Natural killer cell treated with Interleukin-12 subunit alpha and Interleukin-12 subunit beta and Interleukin-15 and Interleukin-18, amount 100 ng/mL, for 72 hours (primary cell): ENCODE data around the gene GPD1. TPM values are rescaled to one million over a fixed set of nuclear protein-coding genes. Genes with fewer than 3 reads are reported as not detected.

Experiments
- ATAC-seq, 2 donors: fragments of 150-1000 bp; cut with Tn5 transposase in 1 of 2; sonication (Bioruptor Pico), chemical (Tn5 transposase) in 1 of 2; 2 replicates each; pipeline ENCODE4 v1.10.0; 2021
- DNase-seq: peaks from one replicate; pipeline ENCODE4 v3.0.0; 2022; ENCODE audit warnings: low spot score
- H3K27ac Mint-ChIP-seq, 2 donors: 1 replicate in 1 of 2; 2 replicates in 1 of 2; pipeline ENCODE4 v1.8.0; 2022; ENCODE audit warnings: mixed read lengths in 2 of 2, mild to moderate bottlenecking in 1 of 2, moderate library complexity in 1 of 2
- H3K27me3 Mint-ChIP-seq, 2 donors: 1 replicate in 1 of 2; 2 replicates in 1 of 2; pipeline ENCODE4 v1.8.0; 2022; ENCODE audit warnings: mixed read lengths in 2 of 2
- H3K36me3 Mint-ChIP-seq: one replicate; pipeline ENCODE4 v1.8.0; 2022; ENCODE audit warnings: mixed read lengths
- H3K4me1 Mint-ChIP-seq, 2 donors: 1 replicate in 1 of 2; 2 replicates in 1 of 2; pipeline ENCODE4 v1.8.0; 2022; ENCODE audit warnings: low read depth in 2 of 2, mixed read lengths in 2 of 2, mild to moderate bottlenecking in 1 of 2
- H3K4me3 Mint-ChIP-seq: one replicate; pipeline ENCODE4 v1.8.0; 2022; ENCODE audit warnings: mixed read lengths
- H3K9me3 Mint-ChIP-seq: 2 replicates; pipeline ENCODE4 v1.8.0; 2022; ENCODE audit warnings: mixed read lengths
- total RNA-seq, 2 donors: library from RNA; stranded (reverse); gene quantifications; one replicate each; pipeline ENCODE4 v1.2.3, GENCODE V29; 2022

Gene GPD1
- total RNA-seq, 2 donors from 2014 or later: 0.36 TPM

DNA sequence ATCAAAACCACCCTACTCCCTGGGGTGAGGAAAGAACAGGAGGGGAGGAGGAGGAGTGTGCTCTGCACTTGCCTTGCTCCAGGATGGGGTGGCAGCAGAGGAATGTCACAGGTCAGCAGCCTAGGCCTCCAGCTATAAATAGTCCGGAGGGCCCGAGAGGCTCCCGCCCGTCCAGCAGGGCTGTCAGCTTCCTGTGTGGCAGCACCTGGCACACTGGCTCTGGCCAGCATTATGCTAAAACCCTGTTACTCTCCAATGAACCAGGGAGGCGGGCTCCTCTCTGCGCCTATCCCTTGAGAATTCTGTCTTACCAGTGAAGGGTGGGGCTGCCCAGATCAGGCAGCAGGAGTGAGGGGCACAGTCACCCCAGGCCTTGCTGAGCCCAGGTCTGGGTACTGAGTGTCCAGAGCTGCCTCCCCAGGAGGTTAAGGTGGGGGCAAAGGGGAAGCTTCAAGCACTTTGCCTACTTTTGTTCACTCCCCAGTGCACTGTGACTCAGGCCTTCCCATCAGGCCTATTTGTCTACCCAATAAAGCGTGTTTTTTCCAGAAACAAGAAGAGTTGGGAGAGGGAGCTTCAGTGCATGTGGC is 7.0 kb downstream of the GPD1 start:
- Mint-ChIP-seq H3K9me3 (no peaks in the 10 kb centered on the region), H3K4me1 (peaks cover 16 to 19% of the 10 kb centered on the region in 2 donors), H3K27me3 (no peaks in the 10 kb centered on the region), H3K27ac (peak overlapping the region; percentile 89 to 92), H3K36me3 (peaks cover 4% of the 10 kb centered on the region), H3K4me3 (peak overlapping the region; percentile 98)
- ATAC-seq (no peak), DNase-seq (no peak)

DNA sequence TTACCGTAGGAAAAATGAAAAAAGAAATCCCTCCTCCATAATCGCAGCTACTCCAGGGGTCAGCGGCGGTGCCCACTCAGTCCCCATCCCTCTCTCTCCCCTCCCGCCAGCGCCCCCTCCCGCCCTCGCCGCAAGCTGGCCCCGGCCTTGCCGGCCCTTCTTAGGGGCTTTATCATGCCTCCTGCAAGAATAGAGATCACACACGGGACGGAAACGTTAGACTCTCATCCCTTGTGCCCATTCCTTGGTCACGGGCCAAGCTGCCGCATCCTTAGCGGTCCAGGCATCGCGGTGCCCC is 7.5 kb downstream of the GPD1 start:
- ATAC-seq (no peak), DNase-seq (no peak)
- Mint-ChIP-seq H3K27me3 (no peaks in the 10 kb centered on the region), H3K4me1 (peaks cover 18 to 20% of the 10 kb centered on the region in 2 donors), H3K27ac (peak overlapping the region; percentile 89 to 92), H3K9me3 (no peaks in the 10 kb centered on the region), H3K4me3 (peak overlapping the region; percentile 98), H3K36me3 (peaks cover 5% of the 10 kb centered on the region)

DNA sequence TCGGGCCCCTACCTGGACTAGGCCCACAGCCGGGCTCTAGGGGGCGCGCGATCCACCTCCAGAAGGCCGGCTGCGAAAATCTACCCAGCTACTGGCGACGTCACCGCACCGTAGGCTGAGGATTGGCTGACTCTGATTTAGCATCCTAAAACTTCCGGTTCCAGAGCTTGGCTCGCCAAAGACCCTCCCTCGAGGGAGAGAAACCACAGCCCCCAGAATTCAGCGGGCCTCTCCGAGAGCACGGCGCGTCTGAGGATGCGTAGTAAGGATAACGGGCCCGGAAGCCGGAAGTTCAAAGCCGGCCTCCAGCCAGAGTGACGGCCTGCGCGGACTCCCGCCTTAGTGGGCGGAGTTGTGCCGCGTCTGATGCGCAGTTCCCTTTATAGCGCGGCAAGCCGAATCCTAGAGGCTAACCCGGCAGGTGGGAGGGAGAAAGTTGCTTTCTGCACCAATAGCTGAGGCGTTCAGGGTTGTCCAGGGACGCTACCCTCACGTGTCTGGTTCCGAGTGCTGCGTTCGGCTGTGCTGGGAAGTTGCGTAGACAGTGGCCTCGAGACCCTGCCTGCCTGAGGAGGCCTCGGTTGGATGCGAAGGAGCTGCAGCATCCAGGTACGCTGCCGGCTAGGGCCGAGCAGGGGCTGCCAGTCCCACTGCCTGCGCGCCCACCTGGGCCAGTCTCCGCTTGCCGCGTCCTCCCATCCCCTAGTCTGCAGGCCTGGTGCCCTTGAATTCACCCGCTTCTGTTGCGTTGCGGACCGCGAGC is 8.1 kb downstream of the GPD1 start, which contains the start of gene COX14:
Gene COX14, plus strand, starts transcription at position 544 of the 763 bp plus-strand sequence. CDS start 7,808 bp downstream, outside the sequence.
- peak; percentile 93 to 94 for ATAC-seq
- Mint-ChIP-seq H3K9me3 (no peaks in the 10 kb centered on the region), H3K4me3 (peak within 1 kb of the TSS; percentile 98), H3K4me1 (peaks cover 18 to 20% of the 10 kb centered on the region in 2 donors), H3K36me3 (peaks cover 5% of the 10 kb centered on the region), H3K27ac (peak within 1 kb of the TSS; percentile 89 to 92), H3K27me3 (no peaks in the 10 kb centered on the region)
- peak; percentile 98 for DNase-seq

DNA sequence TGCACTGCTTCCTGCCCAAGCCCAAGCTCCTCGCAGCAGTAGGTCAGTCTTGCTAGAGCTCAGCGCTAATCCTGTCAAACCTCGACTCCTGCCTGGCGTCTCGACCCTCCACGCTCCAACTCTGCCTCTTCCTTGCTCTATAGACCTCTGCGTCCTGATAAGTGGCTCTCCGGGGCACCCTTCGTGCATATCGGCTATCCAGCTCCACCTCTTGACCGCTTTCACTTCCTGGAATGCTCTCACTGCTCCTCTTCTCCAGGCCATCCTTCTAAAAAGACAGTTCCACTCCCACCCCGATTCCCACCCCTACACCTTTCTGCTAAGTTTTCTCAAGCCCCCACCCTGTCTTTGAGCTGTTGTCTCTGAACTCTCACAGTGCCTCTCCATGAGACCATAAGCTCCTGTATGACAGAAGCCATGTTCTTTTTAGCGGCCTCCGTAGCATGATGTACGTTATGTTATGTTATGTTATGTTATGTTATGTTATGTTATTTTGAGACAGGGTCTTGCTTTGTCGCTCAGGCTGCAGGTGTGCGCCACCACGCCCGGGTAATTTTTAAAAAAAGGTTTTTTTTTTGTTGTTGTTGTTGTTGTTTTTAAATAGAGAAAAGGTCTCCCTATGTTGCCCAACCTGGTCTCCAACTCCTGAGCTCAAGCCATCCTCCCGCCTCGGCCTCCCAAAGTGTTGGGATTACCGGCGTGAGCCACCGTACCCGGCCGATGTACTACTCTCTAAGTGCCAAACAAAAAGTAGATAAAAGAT is 8.8 kb downstream of the GPD1 start:
- Mint-ChIP-seq H3K27me3 (no peaks in the 10 kb centered on the region), H3K9me3 (no peaks in the 10 kb centered on the region), H3K27ac (peak overlapping the region; percentile 89 to 92), H3K4me1 (peaks cover 18 to 23% of the 10 kb centered on the region in 2 donors), H3K4me3 (peak overlapping the region; percentile 98), H3K36me3 (peaks cover 5% of the 10 kb centered on the region)
- no peak for ATAC-seq
- no peak for DNase-seq

DNA sequence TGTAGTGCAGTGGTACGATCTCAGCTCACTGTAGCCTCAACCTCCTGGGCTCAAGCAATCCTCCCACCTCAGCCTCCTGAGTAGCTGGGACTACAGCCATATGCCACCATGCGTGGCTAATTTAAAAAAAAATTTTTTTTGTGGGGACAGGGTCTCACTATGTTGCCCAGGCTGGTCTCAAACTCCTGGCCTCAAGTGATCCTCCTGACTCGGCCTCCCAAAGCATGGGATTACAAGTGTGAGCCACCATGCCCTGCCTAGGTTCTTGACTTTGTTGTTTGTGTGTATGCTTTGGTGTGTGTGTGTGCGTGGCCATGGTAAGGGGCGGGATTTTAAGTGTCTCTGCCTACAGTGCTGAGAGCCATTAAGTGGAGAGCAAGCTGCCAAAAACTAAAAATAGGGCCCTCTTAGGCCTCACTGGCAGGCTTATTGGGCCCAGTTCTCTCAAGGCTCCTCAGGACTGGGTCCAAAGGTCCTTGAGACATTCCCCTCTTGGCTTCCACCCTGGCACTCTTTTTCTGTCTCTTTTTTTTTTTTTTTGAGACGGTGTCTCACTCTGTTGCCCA is 13.3 kb downstream of the GPD1 start:
- Mint-ChIP-seq H3K27ac (no peak overlapping the region), H3K4me1 (peaks cover 12 to 17% of the 10 kb centered on the region in 2 donors), H3K4me3 (no peak overlapping the region), H3K9me3 (no peaks in the 10 kb centered on the region), H3K36me3 (peaks cover 17% of the 10 kb centered on the region), H3K27me3 (no peaks in the 10 kb centered on the region)
- no peak for DNase-seq
- ATAC-seq: no peak

DNA sequence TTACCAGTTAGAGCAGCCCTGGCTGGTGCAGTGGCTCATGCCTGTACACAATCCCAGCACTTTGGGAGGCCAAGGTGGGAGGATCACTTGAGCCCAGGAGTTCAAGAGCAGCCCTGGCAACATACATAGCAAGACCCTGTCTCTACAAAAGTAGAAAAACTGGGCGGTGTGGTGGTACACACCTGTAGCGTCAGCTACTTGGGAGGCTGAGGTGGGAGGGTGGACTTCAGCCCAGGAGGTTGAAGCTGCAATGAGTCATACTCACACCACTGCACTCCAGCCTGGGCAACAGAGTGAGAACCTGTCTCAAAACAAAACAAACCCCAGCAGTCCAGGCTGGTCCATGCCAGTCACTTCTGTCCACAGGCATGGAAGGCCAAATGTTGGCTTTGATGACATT is 15.6 kb downstream of the GPD1 start:
- no peak overlapping the region for H3K27ac Mint-ChIP-seq
- peaks cover 21% of the 10 kb centered on the region for H3K36me3 Mint-ChIP-seq
- H3K27me3 Mint-ChIP-seq: no peaks in the 10 kb centered on the region
- H3K4me3 Mint-ChIP-seq: no peak overlapping the region
- ATAC-seq (no peak), DNase-seq (no peak)
- H3K9me3 Mint-ChIP-seq: no peaks in the 10 kb centered on the region
- peaks cover 10 to 21% of the 10 kb centered on the region in 2 donors for H3K4me1 Mint-ChIP-seq

DNA sequence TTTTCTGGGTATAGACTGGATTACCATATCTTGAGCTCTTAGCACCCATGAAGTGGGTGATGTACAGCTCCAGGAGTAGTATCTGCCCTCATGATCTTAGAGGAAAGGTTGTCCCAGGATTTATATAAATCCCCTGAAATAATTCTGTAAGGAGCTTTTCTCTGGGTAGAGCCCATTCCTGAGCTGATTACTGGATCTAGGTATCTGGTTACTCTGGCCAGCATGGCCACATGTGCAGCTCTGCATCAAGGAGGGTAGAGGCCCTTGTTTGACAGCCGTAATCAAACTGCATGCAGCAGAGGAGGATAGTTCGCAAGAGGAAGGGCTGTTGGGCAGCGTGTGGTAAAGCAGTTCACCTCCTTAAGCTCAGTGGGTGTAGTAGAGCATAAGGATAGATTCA is 16.7 kb downstream of the GPD1 start:
- no peak for DNase-seq
- Mint-ChIP-seq H3K27me3 (no peaks in the 10 kb centered on the region), H3K4me1 (peaks cover 13 to 19% of the 10 kb centered on the region in 2 donors), H3K4me3 (no peak overlapping the region), H3K36me3 (peaks cover 20% of the 10 kb centered on the region), H3K27ac (no peak overlapping the region), H3K9me3 (no peaks in the 10 kb centered on the region)
- no peak for ATAC-seq

DNA sequence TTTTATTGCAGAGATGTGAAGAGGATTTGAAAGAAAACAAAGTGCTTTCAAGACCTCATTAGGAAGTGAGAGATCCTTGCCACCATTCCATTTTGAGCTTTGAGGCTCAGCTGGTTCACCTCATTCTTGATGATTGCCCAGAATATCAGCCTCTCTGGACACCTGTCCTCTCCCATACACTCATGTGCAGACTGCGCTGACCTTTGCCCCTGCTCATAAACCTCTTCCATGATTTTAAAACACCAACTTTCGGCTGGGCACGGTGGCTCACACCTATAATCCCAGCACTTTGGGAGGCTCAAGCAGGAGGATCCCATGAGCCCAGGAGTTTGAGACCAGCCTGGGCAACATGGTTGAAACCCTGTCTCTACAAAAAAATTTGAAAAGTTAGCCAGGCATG is 17.1 kb downstream of the GPD1 start:
- Mint-ChIP-seq H3K36me3 (peaks cover 16% of the 10 kb centered on the region), H3K27ac (no peak overlapping the region), H3K4me3 (no peak overlapping the region), H3K4me1 (peaks cover 13 to 19% of the 10 kb centered on the region in 2 donors), H3K27me3 (no peaks in the 10 kb centered on the region), H3K9me3 (no peaks in the 10 kb centered on the region)
- ATAC-seq (no peak), DNase-seq (no peak)

DNA sequence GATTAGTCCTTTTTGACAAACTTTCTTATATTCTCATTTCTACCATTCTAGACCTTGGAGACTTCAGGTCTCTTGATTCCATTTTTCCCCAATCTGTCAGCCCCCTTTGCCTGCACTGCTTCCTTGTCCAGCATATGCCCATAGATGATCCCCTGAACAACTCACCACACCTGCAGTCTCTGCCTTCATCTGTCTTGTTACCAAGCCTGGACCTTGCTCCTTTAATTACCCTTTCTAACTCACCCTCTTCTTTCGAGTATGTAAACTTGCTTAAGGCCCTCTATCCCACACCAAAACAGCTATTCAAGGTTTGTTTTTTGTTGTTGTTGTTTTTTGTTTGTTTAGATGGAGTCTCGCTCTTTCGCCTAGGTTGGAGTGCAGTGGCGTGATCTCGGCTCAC is 17.8 kb downstream of the GPD1 start:
- ATAC-seq: no peak
- H3K9me3 Mint-ChIP-seq: no peaks in the 10 kb centered on the region
- peaks cover 15% of the 10 kb centered on the region for H3K36me3 Mint-ChIP-seq
- H3K27me3 Mint-ChIP-seq: no peaks in the 10 kb centered on the region
- H3K4me3 Mint-ChIP-seq: no peak overlapping the region
- peak overlapping the region in 1 of 2 donors; percentile 1 for H3K27ac Mint-ChIP-seq
- no peak for DNase-seq
- H3K4me1 Mint-ChIP-seq: peaks cover 13 to 19% of the 10 kb centered on the region in 2 donors

DNA sequence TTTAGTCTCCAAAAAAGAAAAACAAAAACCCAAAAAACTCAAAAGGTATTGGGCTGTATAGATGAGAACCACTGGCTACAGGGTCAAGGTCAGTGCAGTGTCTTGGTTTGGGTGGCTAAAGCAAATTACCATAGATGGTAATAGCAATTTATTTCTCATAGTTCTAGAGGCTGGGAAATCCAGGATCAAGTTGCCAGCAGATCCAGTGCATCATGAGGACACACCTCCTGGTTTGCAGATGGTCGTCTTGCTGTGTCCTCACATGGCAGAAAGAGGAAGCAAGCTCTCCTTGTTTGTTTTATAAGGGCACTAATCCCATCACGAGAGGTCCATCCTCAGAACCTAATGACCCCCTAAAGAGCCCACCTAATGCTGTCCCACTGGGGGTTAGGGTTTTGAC is 19.4 kb downstream of the GPD1 start:
- ATAC-seq (no peak), DNase-seq (no peak)
- peaks cover 15% of the 10 kb centered on the region for H3K36me3 Mint-ChIP-seq
- no peak overlapping the region for H3K27ac Mint-ChIP-seq
- no peaks in the 10 kb centered on the region for H3K9me3 Mint-ChIP-seq
- H3K4me3 Mint-ChIP-seq: no peak overlapping the region
- peaks cover 13 to 16% of the 10 kb centered on the region in 2 donors for H3K4me1 Mint-ChIP-seq
- no peaks in the 10 kb centered on the region for H3K27me3 Mint-ChIP-seq

DNA sequence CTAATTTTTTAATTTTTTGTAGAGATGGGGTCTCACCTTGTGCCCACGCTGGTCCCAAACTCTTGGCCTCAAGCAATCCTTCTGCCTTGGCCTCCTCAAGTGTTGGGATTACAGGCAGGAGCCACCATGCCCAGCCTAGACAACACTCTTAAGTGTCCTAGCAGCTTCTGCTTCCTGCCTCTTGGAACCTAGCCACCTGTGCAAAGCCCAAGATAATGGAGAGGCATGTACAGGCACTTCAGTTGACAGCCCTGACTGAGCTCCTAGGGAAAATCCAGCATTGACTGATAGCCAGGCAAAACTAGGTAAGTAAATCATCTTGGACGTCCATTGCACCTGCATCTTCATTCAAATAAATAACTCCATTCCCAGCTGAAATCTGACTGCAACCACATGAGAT is 23.7 kb downstream of the GPD1 start:
- Mint-ChIP-seq H3K4me1 (peaks cover 18 to 20% of the 10 kb centered on the region in 2 donors), H3K36me3 (peaks cover 12% of the 10 kb centered on the region), H3K27ac (peak overlapping the region; percentile 32 to 47), H3K9me3 (no peaks in the 10 kb centered on the region), H3K27me3 (no peaks in the 10 kb centered on the region), H3K4me3 (no peak overlapping the region)
- ATAC-seq: no peak
- no peak for DNase-seq

DNA sequence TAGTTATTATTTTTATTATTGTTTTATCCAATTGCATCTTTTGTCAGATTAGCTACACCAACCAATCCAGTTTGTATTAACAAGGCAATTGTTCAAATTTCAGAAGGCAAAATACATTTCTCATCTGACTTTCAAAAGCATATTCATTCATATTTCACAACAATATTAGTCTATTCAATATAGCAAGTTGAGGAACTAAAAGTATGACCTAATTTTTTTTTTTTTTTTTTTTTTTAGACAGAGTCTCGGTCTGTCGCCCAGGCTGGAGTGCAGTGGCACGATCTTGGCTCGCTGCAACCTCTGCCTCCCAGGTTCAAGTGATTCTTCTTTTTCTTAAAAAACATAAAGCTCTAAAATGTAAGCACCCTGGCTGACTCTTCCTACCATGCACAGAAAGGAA is 25.5 kb downstream of the GPD1 start:
- H3K36me3 Mint-ChIP-seq: peaks cover 12% of the 10 kb centered on the region
- H3K9me3 Mint-ChIP-seq: no peaks in the 10 kb centered on the region
- H3K4me3 Mint-ChIP-seq: no peak overlapping the region
- peaks cover 18 to 22% of the 10 kb centered on the region in 2 donors for H3K4me1 Mint-ChIP-seq
- ATAC-seq (no peak), DNase-seq (no peak)
- H3K27me3 Mint-ChIP-seq: no peaks in the 10 kb centered on the region
- H3K27ac Mint-ChIP-seq: no peak overlapping the region

DNA sequence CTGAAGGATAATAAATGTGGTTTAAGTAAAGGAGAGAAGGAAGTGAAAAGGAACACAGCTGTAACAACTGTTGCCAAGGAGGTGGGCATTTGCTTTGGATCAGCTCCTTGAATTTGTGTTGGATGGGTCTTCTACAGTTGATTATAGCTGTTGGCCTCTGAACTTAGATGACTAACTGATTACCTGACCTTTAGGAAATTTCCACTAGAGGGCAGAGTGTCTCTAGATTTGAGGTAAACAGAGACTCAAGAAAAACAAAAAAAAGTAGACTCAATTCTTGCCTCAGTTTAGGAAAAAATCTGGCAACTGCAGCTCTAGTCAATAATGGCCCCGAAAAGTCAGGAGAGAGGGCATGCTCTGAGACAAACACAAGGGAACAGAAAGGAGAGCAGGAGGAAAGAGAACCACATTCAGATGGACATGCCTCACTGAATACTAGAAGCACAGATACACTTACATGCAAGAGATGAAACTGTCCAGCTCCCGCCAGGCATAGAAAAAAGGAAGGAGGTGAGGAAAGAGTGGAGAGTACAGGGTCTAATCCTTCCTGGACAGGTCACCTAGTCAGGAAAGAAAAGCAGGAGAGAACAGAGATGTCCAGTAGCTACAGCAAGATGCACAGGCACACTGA is 28.8 kb downstream of the GPD1 start:
- Mint-ChIP-seq H3K27me3 (no peaks in the 10 kb centered on the region), H3K9me3 (no peaks in the 10 kb centered on the region)
- ATAC-seq: no peak

More for the DNA sequence above, 28.8 kb downstream of the GPD1 start:
- Mint-ChIP-seq H3K4me1 (peaks cover 9 to 22% of the 10 kb centered on the region in 2 donors), H3K4me3 (no peak overlapping the region), H3K36me3 (peaks cover 24% of the 10 kb centered on the region), H3K27ac (peak overlapping the region in 1 of 2 donors; percentile 32)
- DNase-seq: no peak
